Stimulated activated CD4-positive, alpha-beta T cell treated with anti-CD3 and anti-CD28 coated beads, Interleukin-15, amount 100 ng/mL, for 48 hours (primary cell): ENCODE results near the gene RPS26.
A peak's percentile ranks its signal among the peaks of the same experiment; 100 is the strongest.
"Not testable (repeated sequence)": the region's sequence is repeated elsewhere in the genome, so short reads cannot be mapped to it uniquely, and the experiment has no call there.

Experiments
- DNase-seq, 2 donors: peaks; one replicate each; pipeline ENCODE4 v3.0.0-alpha.2; 2020; ENCODE audit warnings: low read depth in 2 of 2

The RPS26 gene

GRCh38 chr12:56041552-56042429 lies at the start of gene RPS26:
RPS26 (plus strand) TSS chr12:56041918; CDS start chr12:56042167, 249 bp downstream.
- peak; percentile 88 to 93 for DNase-seq

GRCh38 chr12:55993230-55993853 lies 48.4 kb upstream of the RPS26 start:
- no peak for DNase-seq

- no peak for DNase-seq
Measured at GRCh38 chr12:55995366-55995765, 46.4 kb upstream of the RPS26 start.

GRCh38 chr12:55996201-55996714 lies 45.5 kb upstream of the RPS26 start:
- peak; percentile 41 to 53 for DNase-seq

GRCh38 chr12:55996715-55997534 lies 44.8 kb upstream of the RPS26 start, which contains the start of gene SUOX:
SUOX (plus strand) TSS chr12:55997276; CDS start chr12:56002222, 4,946 bp downstream.
- DNase-seq, result peak in 1 of 2 donors; percentile 22

- no peak for DNase-seq
Measured at GRCh38 chr12:55997535-55997859, 44.2 kb upstream of the RPS26 start.

- DNase-seq, result not testable (repeated sequence)
Measured at GRCh38 chr12:55999522-55999921, 42.2 kb upstream of the RPS26 start.

- DNase-seq, result not testable (repeated sequence)
Measured at GRCh38 chr12:55999999-56000540, 41.6 kb upstream of the RPS26 start.

GRCh38 chr12:56001487-56002100 lies 40.1 kb upstream of the RPS26 start:
- no peak for DNase-seq

GRCh38 chr12:56003376-56003775 lies 38.3 kb upstream of the RPS26 start:
- DNase-seq, result not testable (repeated sequence)

GRCh38 chr12:56004211-56004610 lies 37.5 kb upstream of the RPS26 start:
- no peak for DNase-seq

GRCh38 chr12:56007564-56008559 lies 33.9 kb upstream of the RPS26 start:
- peak; percentile 42 to 61 for DNase-seq

- DNase-seq, result no peak
Measured at GRCh38 chr12:56010111-56010570, 31.6 kb upstream of the RPS26 start.

- no peak for DNase-seq
Measured at GRCh38 chr12:56011509-56012090, 30.1 kb upstream of the RPS26 start.

GRCh38 chr12:56013482-56013881 lies 28.2 kb upstream of the RPS26 start:
- DNase-seq, result no peak

GRCh38 chr12:56014205-56014604 lies 27.5 kb upstream of the RPS26 start:
- DNase-seq, result no peak

GRCh38 chr12:56017181-56017580 lies 24.5 kb upstream of the RPS26 start:
- no peak for DNase-seq

- DNase-seq, result no peak
Measured at GRCh38 chr12:56018356-56018755, 23.4 kb upstream of the RPS26 start.

- DNase-seq, result no peak
Measured at GRCh38 chr12:56020423-56021184, 21.1 kb upstream of the RPS26 start, which contains the start of gene IKZF4. IKZF4 (plus strand) TSS chr12:56021043; CDS start chr12:56021494, 451 bp downstream.
